ENCODE measurements around the gene DUOX2. TPM values are rescaled to one million over a fixed set of nuclear protein-coding genes. Genes with fewer than 3 reads are reported as not detected.

Gene DUOX2
- total and polyA plus RNA-seq, 8 donors = 0.29 to 2.7 (median 0.38) TPM

GRCh38 chr15:45100884-45101625 is 12.9 kb downstream of the DUOX2 start:
- intact Hi-C loops (cut with DNase I) = no loop called here
- peaks cover 0 to 4% of the 10 kb centered on the region in 2 donors for H3K27me3 ChIP-seq
- no peaks in the 10 kb centered on the region for H3K4me1 ChIP-seq
- DNase-seq (peak in 1 of 4 donors; percentile 11), ATAC-seq (no peak)
- no peak overlapping the region for H3K27ac ChIP-seq
- H3K9me3 ChIP-seq = no peaks in the 10 kb centered on the region
- no peaks in the 10 kb centered on the region for H3K36me3 ChIP-seq
- no peak overlapping the region for H3K4me3 ChIP-seq
- no peak for TF ChIP-seq CTCF (IDR thresholded peaks at IDR 0.05)

GRCh38 chr15:45099549-45100165 is 14.3 kb downstream of the DUOX2 start:
- H3K27ac ChIP-seq = no peak overlapping the region
- H3K4me1 ChIP-seq = no peaks in the 10 kb centered on the region
- no peaks in the 10 kb centered on the region for H3K9me3 ChIP-seq
- ATAC-seq (no peak), DNase-seq (peak in 1 of 4 donors; percentile 11)
- no peaks in the 10 kb centered on the region for H3K36me3 ChIP-seq
- H3K27me3 ChIP-seq = no peaks in the 10 kb centered on the region
- no peak for TF ChIP-seq CTCF (IDR thresholded peaks at IDR 0.05)
- no peak overlapping the region for H3K4me3 ChIP-seq
- intact Hi-C loops (cut with DNase I) = no loop called here

GRCh38 chr15:45097466-45097865 is 16.5 kb downstream of the DUOX2 start:
- Histone ChIP-seq H3K4me3 (no peak overlapping the region), H3K27me3 (no peaks in the 10 kb centered on the region), H3K27ac (no peak overlapping the region), H3K9me3 (no peaks in the 10 kb centered on the region), H3K36me3 (no peaks in the 10 kb centered on the region), H3K4me1 (no peaks in the 10 kb centered on the region)
- DNase-seq = peak in 1 of 4 donors; percentile 7
- intact Hi-C loops (cut with DNase I) = no loop called here
- no peak for ATAC-seq
- TF ChIP-seq CTCF (IDR thresholded peaks at IDR 0.05) = no peak

- no peak for TF ChIP-seq CTCF (IDR thresholded peaks at IDR 0.05)
- Histone ChIP-seq H3K4me1 (no peaks in the 10 kb centered on the region), H3K27me3 (no peaks in the 10 kb centered on the region), H3K9me3 (no peaks in the 10 kb centered on the region), H3K27ac (no peak overlapping the region), H3K36me3 (no peaks in the 10 kb centered on the region), H3K4me3 (no peak overlapping the region)
- DNase-seq = peak in 1 of 4 donors; percentile 22
- no peak for ATAC-seq
- intact Hi-C loops (cut with DNase I) = no loop called here
Measured at GRCh38 chr15:45095661-45096060, 18.3 kb downstream of the DUOX2 start.

- no peak overlapping the region for H3K4me3 ChIP-seq
Measured at GRCh38 chr15:45094358-45094730, 19.6 kb downstream of the DUOX2 start.

More at GRCh38 chr15:45094358-45094730, 19.6 kb downstream of the DUOX2 start:
- H3K36me3 ChIP-seq = no peaks in the 10 kb centered on the region
- DNase-seq (peak in 1 of 4 donors; percentile 21), ATAC-seq (no peak)
- H3K4me1 ChIP-seq = no peaks in the 10 kb centered on the region
- no peak overlapping the region for H3K27ac ChIP-seq
- peaks cover 0 to 2% of the 10 kb centered on the region in 2 donors for H3K27me3 ChIP-seq
- TF ChIP-seq CTCF (IDR thresholded peaks at IDR 0.05) = no peak
- H3K9me3 ChIP-seq = no peaks in the 10 kb centered on the region
- intact Hi-C loops (cut with DNase I) = no loop called here

Data from left lung (tissue), 10 donors.